Measurements from ENCODE around the gene RPE65.
"Not testable (repeated sequence)": the region's sequence is repeated elsewhere in the genome, so short reads cannot be mapped to it uniquely, and the experiment has no call there.

Gene RPE65

GRCh38 chr1:68454534-68454933 is 4.8 kb upstream of the RPE65 start:
- DNase-seq, result no peak
- intact Hi-C loops (cut with DNase I), result no loop called here

- intact Hi-C loops (cut with DNase I), result no loop called here
- DNase-seq, result no peak
Measured at GRCh38 chr1:68453060-68453670, 3.4 kb upstream of the RPE65 start.

- intact Hi-C loops (cut with DNase I), result no loop called here
Measured at GRCh38 chr1:68448365-68448764, 1.4 kb downstream of the RPE65 start.

GRCh38 chr1:68445709-68446108 is 4.0 kb downstream of the RPE65 start:
- no peak for DNase-seq
- intact Hi-C loops (cut with DNase I), result no loop called here

More at GRCh38 chr1:68448365-68448764, 1.4 kb downstream of the RPE65 start:
- no peak for DNase-seq

- intact Hi-C loops (cut with DNase I), result loop anchor here (5.0 kb wide), 1 partner anchor 326 kb away; no protein-coding TSS in a partner anchor
- DNase-seq, result no peak
Measured at GRCh38 chr1:68442822-68443556, 6.8 kb downstream of the RPE65 start.

GRCh38 chr1:68442006-68442405 is 7.7 kb downstream of the RPE65 start:
- no peak for DNase-seq
- intact Hi-C loops (cut with DNase I), result loop anchor here (5.0 kb wide), 1 partner anchor 325 kb away; no protein-coding TSS in a partner anchor

GRCh38 chr1:68438310-68438709 is 11.4 kb downstream of the RPE65 start:
- no peak for DNase-seq
- intact Hi-C loops (cut with DNase I), result no loop called here

GRCh38 chr1:68433395-68433794 is 16.4 kb downstream of the RPE65 start:
- DNase-seq, result peak in 4 of 10 donors; percentile 22 to 62 (median 28)
- intact Hi-C loops (cut with DNase I), result no loop called here

- intact Hi-C loops (cut with DNase I), result no loop called here
- DNase-seq, result no peak
Measured at GRCh38 chr1:68431076-68431475, 18.7 kb downstream of the RPE65 start.

- intact Hi-C loops (cut with DNase I), result no loop called here
Measured at GRCh38 chr1:68429233-68429808, 20.4 kb downstream of the RPE65 start.

GRCh38 chr1:68426594-68426993 is 23.2 kb downstream of the RPE65 start:
- intact Hi-C loops (cut with DNase I), result no loop called here
- DNase-seq, result no peak

More at GRCh38 chr1:68429233-68429808, 20.4 kb downstream of the RPE65 start:
- DNase-seq, result no peak

GRCh38 chr1:68421350-68421749 is 28.4 kb downstream of the RPE65 start:
- no peak for DNase-seq
- intact Hi-C loops (cut with DNase I), result no loop called here

GRCh38 chr1:68409426-68409825 is 40.3 kb downstream of the RPE65 start:
- intact Hi-C loops (cut with DNase I), result no loop called here
- no peak for DNase-seq

- DNase-seq, result no peak
- intact Hi-C loops (cut with DNase I), result no loop called here
Measured at GRCh38 chr1:68401506-68401905, 48.2 kb downstream of the RPE65 start.

- intact Hi-C loops (cut with DNase I); DNase-seq: not testable (repeated sequence)
Measured at GRCh38 chr1:68395575-68395974, 54.2 kb downstream of the RPE65 start.

- intact Hi-C loops (cut with DNase I); DNase-seq: not testable (repeated sequence)
Measured at GRCh38 chr1:68392474-68392873, 57.3 kb downstream of the RPE65 start.

- intact Hi-C loops (cut with DNase I); DNase-seq: not testable (repeated sequence)
Measured at GRCh38 chr1:68385798-68386524, 63.8 kb downstream of the RPE65 start.

GRCh38 chr1:68384872-68385411 is 64.8 kb downstream of the RPE65 start:
- intact Hi-C loops (cut with DNase I), result no loop called here
- no peak for DNase-seq

GRCh38 chr1:68384321-68384813 is 65.4 kb downstream of the RPE65 start:
- peak in 3 of 10 donors; percentile 6 to 79 (median 21) for DNase-seq
- intact Hi-C loops (cut with DNase I), result no loop called here

- intact Hi-C loops (cut with DNase I), result no loop called here
- no peak for DNase-seq
Measured at GRCh38 chr1:68383092-68383491, 66.7 kb downstream of the RPE65 start.
